ENCODE results near the gene MCCD1. TPM values are rescaled to one million over a fixed set of nuclear protein-coding genes. Genes with fewer than 3 reads are reported as not detected.

MCCD1 gene
- total and polyA plus RNA-seq, 5 donors: not detected

DNA sequence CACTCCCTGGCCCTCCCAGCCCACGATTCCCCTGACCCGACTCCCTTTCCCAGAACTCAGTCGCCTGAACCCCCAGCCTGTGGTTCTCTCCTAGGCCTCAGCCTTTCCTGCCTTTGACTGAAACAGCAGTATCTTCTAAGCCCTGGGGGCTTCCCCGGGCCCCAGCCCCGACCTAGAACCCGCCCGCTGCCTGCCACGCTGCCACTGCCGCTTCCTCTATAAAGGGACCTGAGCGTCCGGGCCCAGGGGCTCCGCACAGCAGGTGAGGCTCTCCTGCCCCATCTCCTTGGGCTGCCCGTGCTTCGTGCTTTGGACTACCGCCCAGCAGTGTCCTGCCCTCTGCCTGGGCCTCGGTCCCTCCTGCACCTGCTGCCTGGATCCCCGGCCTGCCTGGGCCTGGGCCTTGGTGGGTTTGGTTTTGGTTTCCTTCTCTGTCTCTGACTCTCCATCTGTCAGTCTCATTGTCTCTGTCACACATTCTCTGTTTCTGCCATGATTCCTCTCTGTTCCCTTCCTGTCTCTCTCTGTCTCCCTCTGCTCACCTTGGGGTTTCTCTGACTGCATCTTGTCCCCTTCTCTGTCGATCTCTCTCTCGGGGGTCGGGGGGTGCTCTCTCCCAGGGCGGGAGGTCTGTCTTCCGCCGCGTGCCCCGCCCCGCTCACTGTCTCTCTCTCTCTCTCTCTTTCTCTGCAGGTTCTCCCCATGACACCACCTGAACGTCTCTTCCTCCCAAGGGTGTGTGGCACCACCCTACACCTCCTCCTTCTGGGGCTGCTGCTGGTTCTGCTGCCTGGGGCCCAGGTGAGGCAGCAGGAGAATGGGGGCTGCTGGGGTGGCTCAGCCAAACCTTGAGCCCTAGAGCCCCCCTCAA lies 43.5 kb downstream of the MCCD1 start, which contains the start of gene LTA:
Gene LTA (plus strand): TSS at position 249 of the 871 bp plus-strand sequence. CDS start 454 bp downstream, at position 703.
- Histone ChIP-seq H3K27ac (ENCODE audit: low read length) (no peak within 1 kb of the TSS), H3K4me1 (ENCODE audit: control insufficient read depth, insufficient read depth, low read length) (no peaks in the 10 kb centered on the region), H3K4me3 (ENCODE audit: low read length) (no peak within 1 kb of the TSS), H3K27me3 (ENCODE audit: control insufficient read depth, insufficient read depth) (no peaks in the 10 kb centered on the region), H3K9me3 (ENCODE audit: control insufficient read depth, low read length) (no peaks in the 10 kb centered on the region)
- intact Hi-C loops (cut with DNase I): no loop called here
- ATAC-seq (no peak), DNase-seq (no peak)
- WGBS: 87% methylated on average over 27 of the region's 27 CpGs

DNA sequence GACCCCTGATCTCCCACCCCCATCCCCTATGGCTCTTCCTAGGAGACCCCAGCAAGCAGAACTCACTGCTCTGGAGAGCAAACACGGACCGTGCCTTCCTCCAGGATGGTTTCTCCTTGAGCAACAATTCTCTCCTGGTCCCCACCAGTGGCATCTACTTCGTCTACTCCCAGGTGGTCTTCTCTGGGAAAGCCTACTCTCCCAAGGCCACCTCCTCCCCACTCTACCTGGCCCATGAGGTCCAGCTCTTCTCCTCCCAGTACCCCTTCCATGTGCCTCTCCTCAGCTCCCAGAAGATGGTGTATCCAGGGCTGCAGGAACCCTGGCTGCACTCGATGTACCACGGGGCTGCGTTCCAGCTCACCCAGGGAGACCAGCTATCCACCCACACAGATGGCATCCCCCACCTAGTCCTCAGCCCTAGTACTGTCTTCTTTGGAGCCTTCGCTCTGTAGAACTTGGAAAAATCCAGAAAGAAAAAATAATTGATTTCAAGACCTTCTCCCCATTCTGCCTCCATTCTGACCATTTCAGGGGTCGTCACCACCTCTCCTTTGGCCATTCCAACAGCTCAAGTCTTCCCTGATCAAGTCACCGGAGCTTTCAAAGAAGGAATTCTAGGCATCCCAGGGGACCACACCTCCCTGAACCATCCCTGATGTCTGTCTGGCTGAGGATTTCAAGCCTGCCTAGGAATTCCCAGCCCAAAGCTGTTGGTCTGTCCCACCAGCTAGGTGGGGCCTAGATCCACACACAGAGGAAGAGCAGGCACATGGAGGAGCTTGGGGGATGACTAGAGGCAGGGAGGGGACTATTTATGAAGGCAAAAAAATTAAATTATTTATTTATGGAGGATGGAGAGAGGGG lies 44.7 kb downstream of the MCCD1 start:
- H3K4me3 ChIP-seq (ENCODE audit: low read length): no peak overlapping the region
- DNase-seq (no peak), ATAC-seq (no peak)
- WGBS: 89% methylated on average over 9 of the region's 9 CpGs
- no peaks in the 10 kb centered on the region for H3K4me1 ChIP-seq (ENCODE audit: control insufficient read depth, insufficient read depth, low read length)
- intact Hi-C loops (cut with DNase I): no loop called here
- no peaks in the 10 kb centered on the region for H3K27me3 ChIP-seq (ENCODE audit: control insufficient read depth, insufficient read depth)
- no peak overlapping the region for H3K27ac ChIP-seq (ENCODE audit: low read length)
- no peaks in the 10 kb centered on the region for H3K9me3 ChIP-seq (ENCODE audit: control insufficient read depth, low read length)

GRCh38 chr6:31574106-31575061 lies 45.6 kb downstream of the MCCD1 start:
- ATAC-seq (no peak), DNase-seq (no peak)
- intact Hi-C loops (cut with DNase I): no loop called here
- Histone ChIP-seq H3K9me3 (ENCODE audit: control insufficient read depth, low read length) (no peaks in the 10 kb centered on the region), H3K4me1 (ENCODE audit: control insufficient read depth, insufficient read depth, low read length) (no peaks in the 10 kb centered on the region), H3K4me3 (ENCODE audit: low read length) (no peak overlapping the region), H3K27me3 (ENCODE audit: control insufficient read depth, insufficient read depth) (no peaks in the 10 kb centered on the region), H3K27ac (ENCODE audit: low read length) (no peak overlapping the region)
- 81% methylated on average over 14 of the region's 14 CpGs for WGBS

- H3K9me3 ChIP-seq (ENCODE audit: control insufficient read depth, low read length): no peaks in the 10 kb centered on the region
- H3K27me3 ChIP-seq (ENCODE audit: control insufficient read depth, insufficient read depth): no peaks in the 10 kb centered on the region
- no peaks in the 10 kb centered on the region for H3K4me1 ChIP-seq (ENCODE audit: control insufficient read depth, insufficient read depth, low read length)
- 53% methylated on average over 19 of the region's 19 CpGs for WGBS
- intact Hi-C loops (cut with DNase I): no loop called here
- peak within 1 kb of the TSS; percentile 22 for H3K27ac ChIP-seq (ENCODE audit: low read length)
- peak; percentile 32 to 65 for ATAC-seq
- peak within 1 kb of the TSS; percentile 34 for H3K4me3 ChIP-seq (ENCODE audit: low read length)
- peak; percentile 46 to 79 (median 71) for DNase-seq
Observed at GRCh38 chr6:31575335-31575901, 46.7 kb downstream of the MCCD1 start, which contains the start of gene TNF. Gene TNF (plus strand): TSS chr6:31575565. CDS start chr6:31575742, 177 bp downstream.

- intact Hi-C loops (cut with DNase I): no loop called here
- H3K9me3 ChIP-seq (ENCODE audit: control insufficient read depth, low read length): no peaks in the 10 kb centered on the region
- H3K27ac ChIP-seq (ENCODE audit: low read length): no peak overlapping the region
- no peak for ATAC-seq
- DNase-seq: no peak
- peak overlapping the region; percentile 34 for H3K4me3 ChIP-seq (ENCODE audit: low read length)
- H3K4me1 ChIP-seq (ENCODE audit: control insufficient read depth, insufficient read depth, low read length): no peaks in the 10 kb centered on the region
- H3K27me3 ChIP-seq (ENCODE audit: control insufficient read depth, insufficient read depth): no peaks in the 10 kb centered on the region
- 65% methylated on average over 8 of the region's 8 CpGs for WGBS
Observed at GRCh38 chr6:31575952-31576685, 47.4 kb downstream of the MCCD1 start.

GRCh38 chr6:31576897-31577578 lies 48.3 kb downstream of the MCCD1 start:
- ATAC-seq (no peak), DNase-seq (no peak)
- WGBS: 87% methylated on average over 19 of the region's 19 CpGs
- intact Hi-C loops (cut with DNase I): no loop called here
- Histone ChIP-seq H3K27ac (ENCODE audit: low read length) (no peak overlapping the region), H3K4me1 (ENCODE audit: control insufficient read depth, insufficient read depth, low read length) (no peaks in the 10 kb centered on the region), H3K27me3 (ENCODE audit: control insufficient read depth, insufficient read depth) (no peaks in the 10 kb centered on the region), H3K9me3 (ENCODE audit: control insufficient read depth, low read length) (no peaks in the 10 kb centered on the region), H3K4me3 (ENCODE audit: low read length) (no peak overlapping the region)

GRCh38 chr6:31577579-31577966 lies 48.8 kb downstream of the MCCD1 start:
- Histone ChIP-seq H3K4me3 (ENCODE audit: low read length) (no peak overlapping the region), H3K27me3 (ENCODE audit: control insufficient read depth, insufficient read depth) (no peaks in the 10 kb centered on the region), H3K27ac (ENCODE audit: low read length) (no peak overlapping the region), H3K9me3 (ENCODE audit: control insufficient read depth, low read length) (no peaks in the 10 kb centered on the region), H3K4me1 (ENCODE audit: control insufficient read depth, insufficient read depth, low read length) (no peaks in the 10 kb centered on the region)
- ATAC-seq (no peak), DNase-seq (no peak)
- 86% methylated on average over 3 of the region's 3 CpGs for WGBS
- intact Hi-C loops (cut with DNase I): no loop called here

DNA sequence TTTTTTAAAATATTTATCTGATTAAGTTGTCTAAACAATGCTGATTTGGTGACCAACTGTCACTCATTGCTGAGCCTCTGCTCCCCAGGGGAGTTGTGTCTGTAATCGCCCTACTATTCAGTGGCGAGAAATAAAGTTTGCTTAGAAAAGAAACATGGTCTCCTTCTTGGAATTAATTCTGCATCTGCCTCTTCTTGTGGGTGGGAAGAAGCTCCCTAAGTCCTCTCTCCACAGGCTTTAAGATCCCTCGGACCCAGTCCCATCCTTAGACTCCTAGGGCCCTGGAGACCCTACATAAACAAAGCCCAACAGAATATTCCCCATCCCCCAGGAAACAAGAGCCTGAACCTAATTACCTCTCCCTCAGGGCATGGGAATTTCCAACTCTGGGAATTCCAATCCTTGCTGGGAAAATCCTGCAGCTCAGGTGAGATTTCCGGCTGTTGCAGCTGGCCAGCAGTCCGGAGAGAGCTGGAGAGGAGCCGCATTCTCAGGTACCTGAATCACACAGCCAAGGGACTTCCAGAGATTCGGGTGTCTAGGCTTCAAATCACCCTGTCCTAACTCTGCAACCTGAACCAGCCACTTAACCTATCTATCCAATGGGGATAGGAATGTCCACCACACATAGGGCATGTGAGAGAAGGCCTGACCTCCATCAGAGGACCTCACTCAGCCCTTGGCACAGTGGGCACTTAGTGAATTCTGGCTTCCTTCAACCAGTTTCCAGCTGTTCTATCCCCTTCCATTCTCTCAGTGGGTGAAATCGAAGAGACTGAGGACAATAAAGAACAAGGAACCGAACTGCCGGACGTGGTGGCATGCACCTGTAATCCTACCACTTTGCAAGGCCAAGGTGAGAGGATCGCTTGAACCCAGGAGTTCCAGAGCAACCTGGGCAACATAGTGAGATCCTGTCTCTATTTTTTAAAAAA lies 49.7 kb downstream of the MCCD1 start:
- whole genome bisulfite sequencing: 83% methylated on average over 12 of the region's 12 CpGs
- no peak overlapping the region for H3K27ac ChIP-seq (ENCODE audit: low read length)
- H3K4me1 ChIP-seq (ENCODE audit: control insufficient read depth, insufficient read depth, low read length): no peaks in the 10 kb centered on the region
- DNase-seq (no peak), ATAC-seq (no peak)
- H3K27me3 ChIP-seq (ENCODE audit: control insufficient read depth, insufficient read depth): no peaks in the 10 kb centered on the region
- no peak overlapping the region for H3K4me3 ChIP-seq (ENCODE audit: low read length)
- intact Hi-C loops (cut with DNase I): no loop called here
- H3K9me3 ChIP-seq (ENCODE audit: control insufficient read depth, low read length): no peaks in the 10 kb centered on the region

DNA sequence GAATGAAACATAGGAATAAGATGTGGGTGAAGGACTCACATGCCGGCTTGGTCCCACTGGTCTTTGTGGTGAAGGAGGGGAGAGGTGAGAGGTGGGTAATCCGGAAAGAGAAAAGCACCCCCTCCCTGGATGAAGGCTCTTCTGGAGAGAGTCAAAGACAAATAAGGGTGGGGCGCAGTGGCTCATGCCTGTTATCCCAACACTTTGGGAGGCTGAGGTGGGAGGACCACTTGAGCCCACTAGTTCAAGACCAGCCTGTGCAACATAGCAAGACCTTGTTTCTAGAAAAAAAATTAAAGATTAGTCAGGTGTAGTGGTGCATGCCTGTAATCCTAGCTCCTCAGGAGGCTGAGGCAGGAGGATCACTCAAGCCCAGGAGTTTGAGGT lies 50.4 kb downstream of the MCCD1 start:
- H3K4me1 ChIP-seq (ENCODE audit: control insufficient read depth, insufficient read depth, low read length): no peaks in the 10 kb centered on the region
- no peak overlapping the region for H3K27ac ChIP-seq (ENCODE audit: low read length)
- H3K4me3 ChIP-seq (ENCODE audit: low read length): no peak overlapping the region
- no peaks in the 10 kb centered on the region for H3K9me3 ChIP-seq (ENCODE audit: control insufficient read depth, low read length)
- ATAC-seq (no peak), DNase-seq (no peak)
- intact Hi-C loops (cut with DNase I): no loop called here
- H3K27me3 ChIP-seq (ENCODE audit: control insufficient read depth, insufficient read depth): no peaks in the 10 kb centered on the region
- WGBS: 90% methylated on average over 3 of the region's 3 CpGs
